GM21360 (cell line): ENCODE measurements around the gene HID1.
"Not testable (repeated sequence)": the region's sequence is repeated elsewhere in the genome, so short reads cannot be mapped to it uniquely, and the experiment has no call there.

Experiments
- ATAC-seq: cut with Tn5 transposase; IDR thresholded peaks from one replicate; pipeline ENCODE4 v1.9.1; 2021; ENCODE audit warnings: mild to moderate bottlenecking, moderate library complexity; ENCODE audit not compliant: unreplicated experiment

Gene HID1

DNA sequence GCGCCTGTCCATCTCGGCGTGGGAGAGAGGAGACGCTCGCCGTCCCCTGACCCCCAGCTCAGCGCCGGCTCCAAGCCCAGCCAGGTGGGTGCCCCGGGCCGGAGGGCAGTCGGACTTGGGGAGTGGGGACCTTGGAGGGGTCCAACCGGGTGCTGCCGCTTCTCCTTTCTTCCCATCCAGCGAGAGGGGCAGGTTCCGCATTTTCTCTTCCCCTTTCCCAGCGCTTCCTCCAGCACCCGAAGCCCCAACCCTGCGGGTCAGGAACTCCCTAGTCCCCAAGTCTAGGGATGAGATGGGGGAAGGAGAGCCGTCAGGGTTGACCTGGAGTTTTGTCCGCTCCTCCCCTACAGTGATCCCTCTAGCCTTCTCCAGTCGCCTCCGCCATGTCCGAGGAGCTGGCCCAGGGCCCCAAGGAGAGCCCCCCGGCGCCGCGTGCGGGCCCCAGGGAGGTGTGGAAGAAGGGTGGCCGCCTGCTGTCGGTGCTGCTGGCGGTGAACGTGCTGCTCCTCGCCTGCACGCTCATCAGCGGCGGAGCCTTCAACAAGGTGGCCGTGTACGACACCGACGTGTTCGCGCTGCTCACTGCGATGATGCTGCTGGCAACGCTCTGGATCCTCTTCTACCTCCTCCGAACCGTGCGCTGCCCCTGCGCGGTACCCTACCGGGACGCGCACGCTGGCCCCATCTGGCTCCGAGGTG is 48.2 kb downstream of the HID1 start, which contains the start of gene OTOP2:
Gene OTOP2, plus strand, starts transcription at position 24 of the 699 bp plus-strand sequence. Its CDS starts 360 bp downstream, at position 384.
- no peak for ATAC-seq

DNA sequence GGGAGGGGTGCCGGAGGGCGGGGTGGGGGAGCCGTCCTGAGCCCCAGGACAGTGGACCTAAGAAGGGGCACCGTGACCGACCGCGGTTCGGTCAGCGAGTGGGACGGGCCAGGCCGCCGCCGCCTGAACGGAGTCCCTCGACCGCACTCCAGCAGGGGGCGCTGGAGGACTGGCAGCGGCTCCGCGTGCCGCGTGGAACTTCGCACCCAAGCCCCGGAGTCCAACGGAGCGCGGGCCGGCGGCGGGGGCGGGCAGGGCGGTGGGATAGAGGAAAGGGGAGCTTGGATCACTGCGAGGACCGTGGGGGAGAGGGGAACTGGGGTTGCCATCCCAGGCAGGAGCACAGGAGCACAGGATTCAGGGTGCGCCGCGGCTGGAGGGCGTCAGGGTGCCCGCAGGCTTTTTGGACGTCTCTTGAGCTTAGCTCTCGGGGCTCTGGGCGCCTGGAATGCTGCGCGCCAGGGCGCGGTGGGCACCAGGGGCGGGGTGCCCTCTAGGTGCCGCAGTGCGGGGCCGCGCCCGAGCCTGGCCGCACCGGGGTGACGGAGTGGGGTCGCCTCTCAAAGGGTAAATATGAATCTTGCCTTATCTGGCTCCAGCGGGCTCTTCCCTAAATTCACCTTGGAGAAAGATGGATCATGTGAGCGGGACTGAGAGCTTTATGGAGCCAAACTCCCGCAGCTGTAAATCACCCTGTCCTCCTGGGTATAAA is 48.9 kb downstream of the HID1 start:
- ATAC-seq, result no peak

DNA sequence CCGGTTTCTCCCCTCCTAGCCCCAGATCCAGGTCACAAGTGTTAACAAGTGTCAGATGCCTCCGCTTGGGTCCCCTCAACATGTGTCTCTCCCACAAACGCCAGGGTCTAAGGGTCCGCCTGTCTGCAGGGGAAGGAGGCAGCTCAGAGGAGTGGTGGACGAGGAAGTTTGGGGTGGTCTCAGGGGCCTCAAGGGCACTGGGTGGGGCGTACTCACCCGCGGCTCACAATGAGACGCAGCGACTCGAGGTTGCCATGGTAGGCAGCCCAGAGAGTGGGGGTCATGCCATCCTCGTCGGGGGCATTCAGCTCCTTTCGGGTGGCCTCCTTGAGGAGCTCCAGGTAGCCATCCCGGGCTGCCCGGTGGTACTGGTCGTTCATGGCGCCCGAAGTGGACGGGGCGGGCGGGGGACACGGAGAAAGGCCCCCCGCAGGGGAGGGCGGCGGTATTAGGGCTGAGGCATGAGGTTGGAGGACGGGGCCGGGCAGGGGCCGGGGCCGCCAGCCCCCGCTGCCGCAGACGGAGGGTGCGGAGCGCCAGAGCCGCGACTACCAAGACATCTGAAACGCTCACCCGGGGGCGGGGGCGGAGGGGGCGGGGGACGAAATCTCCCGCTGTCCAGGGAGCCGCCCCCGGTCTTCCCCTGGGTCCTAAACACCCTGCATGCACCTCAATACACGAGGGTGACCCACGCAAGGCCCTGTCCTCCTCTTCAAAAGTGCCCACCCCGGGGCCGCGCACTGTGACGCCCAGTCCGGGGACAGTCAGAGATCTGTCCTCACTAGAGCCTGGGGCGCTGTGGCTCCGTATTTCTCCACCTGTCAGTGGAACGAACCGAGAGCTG is 49.6 kb downstream of the HID1 start, which contains the start of gene USH1G:
Gene USH1G, minus strand, starts transcription at position 562 of the 844 bp plus-strand sequence. Its CDS starts 182 bp downstream, at position 380.
- no peak for ATAC-seq

GRCh38 chr17:74922172-74922571 is 50.4 kb downstream of the HID1 start:
- ATAC-seq, result no peak

- ATAC-seq, result no peak
Measured at GRCh38 chr17:74921769-74922168, 50.8 kb downstream of the HID1 start.

- no peak for ATAC-seq
Measured at GRCh38 chr17:74921026-74921681, 51.4 kb downstream of the HID1 start.

GRCh38 chr17:74920642-74921025 is 51.9 kb downstream of the HID1 start:
- ATAC-seq, result no peak

- ATAC-seq, result no peak
Measured at GRCh38 chr17:74920306-74920620, 52.3 kb downstream of the HID1 start.

DNA sequence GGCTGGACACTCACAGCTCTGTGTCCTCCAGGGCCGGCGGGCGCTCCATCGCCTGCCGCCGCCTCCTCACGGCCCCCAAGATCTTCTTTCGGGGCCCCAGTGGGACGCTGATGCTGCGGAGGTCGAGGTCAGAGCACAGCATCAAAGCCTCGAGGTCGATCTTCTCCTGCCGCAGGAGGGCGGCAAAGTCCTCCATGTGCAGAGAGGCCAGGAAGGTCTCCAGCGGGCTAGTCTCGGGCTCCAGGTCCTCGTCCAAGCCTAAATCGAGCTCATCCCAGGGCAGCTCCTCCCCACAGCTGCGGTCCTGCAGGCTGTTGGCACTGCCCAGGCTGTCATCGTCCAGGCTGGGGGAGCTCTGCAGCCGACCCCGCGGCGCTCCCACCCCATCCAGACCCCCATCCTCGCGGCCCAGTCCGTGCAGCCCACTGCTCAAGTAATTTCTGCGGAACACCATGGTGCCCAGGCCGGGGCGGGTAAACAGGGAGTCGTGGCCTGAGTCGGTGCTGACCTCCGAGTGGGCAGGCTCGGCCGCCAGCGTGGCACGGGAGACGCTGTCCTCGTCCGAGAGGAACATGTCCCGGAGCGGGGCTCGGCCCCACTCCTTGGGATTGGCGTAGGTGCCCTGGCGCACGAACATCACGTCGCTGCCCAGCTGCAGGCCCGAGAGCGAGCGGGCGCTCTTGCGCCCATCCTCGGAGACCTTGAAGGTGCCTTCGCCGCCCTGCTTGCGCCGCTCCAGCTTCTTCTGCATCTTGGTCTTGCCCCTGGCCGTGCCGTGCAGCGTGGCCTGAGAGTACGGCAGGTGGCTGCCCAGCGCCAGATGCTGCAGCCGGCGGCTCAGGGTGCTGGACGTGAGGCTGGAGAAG is 52.9 kb downstream of the HID1 start:
- ATAC-seq, result no peak

DNA sequence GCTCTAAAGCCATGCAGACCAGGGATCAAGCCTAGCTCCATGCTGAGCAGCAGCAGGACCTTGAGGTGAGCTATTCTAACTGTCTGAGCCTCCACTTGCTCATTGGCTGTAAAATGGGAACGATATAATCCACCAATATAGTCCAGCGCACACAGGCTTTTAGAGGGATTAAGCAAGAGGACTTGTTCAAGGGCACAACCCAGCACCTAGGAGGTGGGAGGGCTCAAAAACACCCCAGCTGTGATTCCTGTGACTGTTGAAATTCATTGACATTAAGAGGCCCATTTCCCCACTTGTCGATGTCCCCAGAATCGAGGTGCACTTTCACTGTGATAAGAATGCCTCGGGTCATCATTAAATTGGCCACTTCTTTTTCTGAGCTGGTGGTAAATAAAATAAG is 53.7 kb downstream of the HID1 start:
- ATAC-seq, result no peak

GRCh38 chr17:74917430-74917829 is 55.1 kb downstream of the HID1 start:
- no peak for ATAC-seq

DNA sequence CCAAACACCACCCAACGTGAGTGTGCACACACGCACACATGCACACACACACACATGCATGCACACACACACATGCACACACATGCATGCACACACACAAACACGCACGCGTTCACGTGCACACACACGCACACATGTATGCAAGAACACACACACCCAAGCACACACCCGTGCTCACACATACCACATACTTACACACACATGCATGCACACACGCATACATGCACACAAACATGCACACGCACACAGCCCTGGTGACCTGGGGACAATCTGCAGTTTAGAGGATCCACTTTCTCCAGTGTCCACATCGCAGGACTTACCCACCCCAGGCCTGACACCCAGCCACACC is 55.7 kb downstream of the HID1 start:
- ATAC-seq, result no peak

- no peak for ATAC-seq
Measured at GRCh38 chr17:74916136-74916850, 56.3 kb downstream of the HID1 start.

GRCh38 chr17:74911423-74911822 is 61.1 kb downstream of the HID1 start:
- not testable (repeated sequence) for ATAC-seq

DNA sequence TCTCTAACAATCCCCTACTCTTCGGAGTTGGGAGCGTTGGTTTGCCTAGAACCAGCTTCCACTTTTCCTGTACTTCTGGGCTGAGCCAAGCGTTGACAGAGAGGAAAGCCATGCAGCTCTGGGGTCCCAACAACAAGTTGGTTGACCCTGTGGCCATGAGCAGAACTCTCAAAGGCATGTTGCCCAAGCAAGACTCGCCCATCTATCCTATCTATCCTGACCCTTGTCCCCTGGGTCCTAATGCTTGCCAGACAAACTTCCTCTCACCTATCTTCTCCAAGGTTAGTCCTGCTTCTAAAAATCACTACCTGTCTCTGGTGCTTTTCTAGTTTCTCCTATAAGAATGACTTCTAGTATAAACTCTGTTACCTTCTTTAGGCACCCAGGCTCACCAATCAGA is 63.5 kb downstream of the HID1 start:
- not testable (repeated sequence) for ATAC-seq

- ATAC-seq, result no peak
Measured at GRCh38 chr17:74907012-74907411, 65.5 kb downstream of the HID1 start.

DNA sequence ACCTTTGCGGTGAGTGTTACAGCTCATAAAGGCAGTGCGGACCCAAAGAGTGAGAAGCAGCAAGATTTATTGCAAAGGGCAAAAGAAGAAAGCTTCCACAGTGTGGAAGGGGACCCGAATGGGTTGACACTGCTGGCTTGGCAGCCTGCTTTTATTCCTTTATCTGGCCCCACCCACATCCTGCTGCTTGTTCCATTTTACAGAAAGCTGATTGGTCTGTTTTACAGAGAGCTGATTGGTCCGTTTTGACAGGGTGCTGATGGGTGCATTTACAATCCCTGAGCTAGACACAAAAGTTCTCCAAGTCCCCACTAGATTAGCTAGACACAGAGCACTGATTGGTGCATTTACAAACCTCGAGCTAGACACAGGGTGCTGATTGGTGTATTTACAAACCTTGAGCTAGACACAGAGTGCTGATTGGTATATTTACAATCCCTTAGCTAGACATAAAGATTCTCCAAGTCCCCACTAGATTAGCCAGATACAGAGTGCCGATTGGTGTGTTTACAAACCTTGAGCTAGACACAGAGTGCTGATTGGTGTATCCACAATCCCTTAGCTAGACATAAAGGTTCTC is 66.3 kb downstream of the HID1 start:
- not testable (repeated sequence) for ATAC-seq

DNA sequence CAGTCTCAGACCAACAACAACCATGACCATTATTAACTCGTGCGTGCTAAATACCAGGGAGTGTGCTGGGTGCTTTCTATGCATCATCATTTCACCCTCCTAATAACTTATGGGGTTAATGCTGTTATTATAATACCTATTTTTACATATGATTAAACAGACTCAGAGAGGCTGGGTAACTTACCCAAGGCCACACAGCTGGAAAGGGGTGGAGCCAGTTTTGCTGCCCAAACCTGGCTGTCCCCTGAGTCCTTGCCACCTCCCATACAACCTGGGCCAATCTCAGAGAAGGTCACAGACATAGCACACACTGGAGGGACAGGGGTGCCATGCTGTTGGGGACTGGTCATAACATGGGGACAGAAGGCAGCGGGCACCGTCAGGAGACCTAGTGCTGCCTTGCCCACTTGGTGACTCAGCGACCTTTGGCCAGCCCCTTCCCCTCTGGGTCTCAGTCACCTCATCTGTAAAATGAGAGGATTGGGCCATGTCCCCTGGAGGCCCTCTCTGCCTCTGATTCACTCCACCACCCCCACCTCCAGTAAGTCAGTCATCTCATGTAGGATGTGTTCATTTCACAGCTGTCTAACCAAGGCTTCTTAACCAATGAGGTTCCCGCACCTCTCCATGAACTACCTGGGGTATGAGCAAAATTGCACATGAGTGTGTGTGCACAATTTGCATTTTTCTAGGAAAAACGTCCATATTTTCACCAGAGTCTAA is 67.7 kb downstream of the HID1 start:
- ATAC-seq, result no peak

GRCh38 chr17:74903671-74904070 is 68.9 kb downstream of the HID1 start:
- ATAC-seq, result no peak
